CD14-positive monocyte (primary cell): ENCODE data around the gene ZDBF2. TPM values are rescaled to one million over a fixed set of nuclear protein-coding genes. Genes with fewer than 3 reads are reported as not detected.
"Not testable (repeated sequence)": the region's sequence is repeated elsewhere in the genome, so short reads cannot be mapped to it uniquely, and the experiment has no call there.

Source experiments
- DNase-seq, 3 donors: peaks; one replicate each; pipeline ENCODE4 v3.0.0-alpha.2; 2011 to 2022
- H2AFZ ChIP-seq: 2 replicates; pipeline ENCODE4 v1.6.0; 2012; ENCODE audit warnings: mild to moderate bottlenecking, low read depth, low read length, inconsistent platforms; ENCODE audit not compliant: insufficient read depth, poor library complexity, severe bottlenecking
- H3K27ac ChIP-seq, 2 donors: 1 replicate in 1 of 2; 2 replicates in 1 of 2; pipeline ENCODE4 v1.5.1; 2012 to 2013; ENCODE audit warnings: low read length in 2 of 2, control low read depth in 1 of 2, inconsistent platforms in 1 of 2, low read depth in 1 of 2, mild to moderate bottlenecking in 1 of 2
- H3K27me3 ChIP-seq, 2 donors: one replicate each; pipeline versions ENCODE4 v1.6.0 to v1.6.1; 2011 to 2013; ENCODE audit warnings: low read length in 2 of 2; ENCODE audit not compliant: control insufficient read depth in 2 of 2, insufficient read depth in 2 of 2
- H3K36me3 ChIP-seq, 2 donors: replicated peaks in 1 of 2; 1 replicate in 1 of 2; 2 replicates in 1 of 2; pipeline versions ENCODE4 v1.5.1 to v1.6.1; 2012 to 2013; ENCODE audit warnings: low read length in 2 of 2, control low read depth in 1 of 2, inconsistent platforms in 1 of 2, mild to moderate bottlenecking in 1 of 2; ENCODE audit not compliant: insufficient read depth in 2 of 2, control insufficient read depth in 1 of 2
- H3K4me1 ChIP-seq, 2 donors: 1 replicate in 1 of 2; 2 replicates in 1 of 2; pipeline versions ENCODE4 v1.5.1 to v1.6.1; 2012 to 2013; ENCODE audit warnings: low read length in 2 of 2, control low read depth in 1 of 2, inconsistent platforms in 1 of 2, mild to moderate bottlenecking in 1 of 2, moderate library complexity in 1 of 2; ENCODE audit not compliant: insufficient read depth in 2 of 2, control insufficient read depth in 1 of 2
- H3K4me2 ChIP-seq: replicated peaks from 2 replicates; pipeline ENCODE3; 2012; ENCODE audit warnings: low read length, moderate library complexity, mild to moderate bottlenecking; ENCODE audit not compliant: poor library complexity, severe bottlenecking; ENCODE audit errors: extremely low read depth
- H3K4me3 ChIP-seq, 3 experiments: fragments of 200-600 bp in 1 of 3; sonication (generic) in 1 of 3; replicated peaks in 1 of 3; 1 replicate in 2 of 3; 2 replicates in 1 of 3; pipeline ENCODE4 v1.5.1; 2011 to 2013; ENCODE audit warnings: low read length in 3 of 3, mild to moderate bottlenecking in 3 of 3, control low read depth in 2 of 3, low read depth in 2 of 3, inconsistent platforms in 1 of 3, moderate library complexity in 1 of 3
- H3K79me2 ChIP-seq: 2 replicates; pipeline ENCODE4 v1.6.0; 2012; ENCODE audit warnings: mild to moderate bottlenecking, control low read depth, inconsistent platforms, low read length, moderate library complexity; ENCODE audit not compliant: insufficient read depth
- H3K9ac ChIP-seq: 2 replicates; pipeline ENCODE4 v1.6.0; 2017; ENCODE audit warnings: low read length, mild to moderate bottlenecking; ENCODE audit not compliant: insufficient read depth, poor library complexity, severe bottlenecking
- H3K9me3 ChIP-seq, 2 donors: replicated peaks in 1 of 2; 1 replicate in 1 of 2; 2 replicates in 1 of 2; pipeline versions ENCODE4 v1.5.1 to v1.6.1; 2012 to 2013; ENCODE audit warnings: low read length in 2 of 2, control low read depth in 1 of 2; ENCODE audit not compliant: control insufficient read depth in 1 of 2, insufficient read depth in 1 of 2
- H4K20me1 ChIP-seq: 2 replicates; pipeline ENCODE4 v1.6.0; 2012; ENCODE audit warnings: mild to moderate bottlenecking, low read length, control low read depth, moderate library complexity; ENCODE audit not compliant: insufficient read depth
- H3K27ac Mint-ChIP-seq, 7 donors: one replicate each; pipeline ENCODE4 v1.8.0; 2020; ENCODE audit warnings: mild to moderate bottlenecking in 7 of 7, mixed read lengths in 7 of 7, moderate library complexity in 6 of 7, inconsistent platforms in 2 of 7
- H3K27me3 Mint-ChIP-seq, 3 donors: one replicate each; pipeline ENCODE4 v1.8.0; 2021 to 2022; ENCODE audit warnings: low read depth in 3 of 3, mild to moderate bottlenecking in 3 of 3, mixed read lengths in 3 of 3, moderate library complexity in 3 of 3, inconsistent platforms in 1 of 3
- H3K36me3 Mint-ChIP-seq, 2 donors: one replicate each; pipeline ENCODE4 v1.8.0; 2020; ENCODE audit warnings: mixed read lengths in 2 of 2, inconsistent platforms in 1 of 2, mild to moderate bottlenecking in 1 of 2
- H3K4me1 Mint-ChIP-seq: one replicate; pipeline ENCODE4 v1.8.0; 2020; ENCODE audit warnings: mild to moderate bottlenecking, mixed read lengths
- H3K4me3 Mint-ChIP-seq, 2 donors: one replicate each; pipeline ENCODE4 v1.8.0; 2020; ENCODE audit warnings: mild to moderate bottlenecking in 2 of 2, mixed read lengths in 2 of 2, moderate library complexity in 1 of 2
- H3K9me3 Mint-ChIP-seq, 7 donors: one replicate each; pipeline ENCODE4 v1.8.0; 2020 to 2022; ENCODE audit warnings: mixed read lengths in 7 of 7, mild to moderate bottlenecking in 6 of 7, moderate library complexity in 6 of 7, inconsistent platforms in 2 of 7
- WGBS: methylation state at CpG from one replicate; pipeline ENCODE4 v1.1.5; 2013; ENCODE audit warnings: missing lambda C conversion rate; ENCODE audit not compliant: insufficient coverage; 5-methylcytosine and 5-hydroxymethylcytosine counted together
- intact Hi-C, 2 donors: fragments of 100-400 bp; cut with micrococcal nuclease; formaldehyde crosslinking; loops; one replicate each; pipeline versions ENCODE4 v1.15.0 to v1.15.1; 2023
- polyA plus RNA-seq, 3 donors: library from polyadenylated mRNA; depleted of rRNA in 1 of 3; unstranded in 2 of 3; stranded (reverse) in 1 of 3; fragments of 300-500 nt in 2 of 3; fragments of >200 nt in 1 of 3; fragmentation: Illumina TruSeq in 2 of 3; gene quantifications; 1 replicate in 2 of 3; 2 replicates in 1 of 3; pipeline ENCODE4 v1.2.3, GENCODE V29; 2012 to 2021
- TF ChIP-seq, protein P1 (sequence below): fragments of 200-600 bp; IDR thresholded peaks from one replicate; pipeline ENCODE4 v1.8.0; 2022; ENCODE audit warnings: antibody characterized with exemption, mild to moderate bottlenecking

ZDBF2 gene
- polyA plus RNA-seq, 3 donors: 0.16 to 0.18 TPM; not detected in 1

DNA sequence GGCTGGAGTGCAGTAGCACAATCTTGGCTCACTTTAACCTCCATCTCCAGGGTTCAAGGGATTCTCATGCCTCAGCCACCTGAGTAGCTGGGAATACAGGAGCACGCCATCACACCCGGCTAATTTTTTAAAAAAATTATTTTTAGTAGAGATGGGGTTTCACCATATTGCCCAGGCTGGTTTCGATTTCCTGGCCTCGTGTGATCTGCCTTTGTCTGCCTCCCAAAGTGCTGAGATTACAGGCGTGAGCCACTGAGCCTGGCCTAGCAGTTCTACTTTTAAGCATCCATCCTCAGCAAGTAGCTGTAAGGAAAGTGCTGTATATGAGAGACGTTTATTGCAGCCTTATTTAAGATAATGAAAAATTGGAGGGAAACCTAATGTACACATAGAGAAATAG lies 79.7 kb downstream of the ZDBF2 start:
- DNase-seq: no peak
- Histone ChIP-seq H3K36me3 (no peaks in the 10 kb centered on the region), H2AFZ (no peak overlapping the region), H3K4me1 (no peaks in the 10 kb centered on the region), H3K9me3 (peaks cover 0 to 7% of the 10 kb centered on the region in 2 donors), H4K20me1 (no peaks in the 10 kb centered on the region), H3K9ac (no peak overlapping the region), H3K4me2 (no peak overlapping the region), H3K79me2 (no peaks in the 10 kb centered on the region), H3K27me3 (no peaks in the 10 kb centered on the region), H3K4me3 (no peak overlapping the region), H3K27ac (no peak overlapping the region)
- no peaks in the 10 kb centered on the region for H3K4me1 Mint-ChIP-seq
- intact Hi-C loops: no loop called here
- H3K4me3 Mint-ChIP-seq: no peak overlapping the region
- TF ChIP-seq, protein P1, sequence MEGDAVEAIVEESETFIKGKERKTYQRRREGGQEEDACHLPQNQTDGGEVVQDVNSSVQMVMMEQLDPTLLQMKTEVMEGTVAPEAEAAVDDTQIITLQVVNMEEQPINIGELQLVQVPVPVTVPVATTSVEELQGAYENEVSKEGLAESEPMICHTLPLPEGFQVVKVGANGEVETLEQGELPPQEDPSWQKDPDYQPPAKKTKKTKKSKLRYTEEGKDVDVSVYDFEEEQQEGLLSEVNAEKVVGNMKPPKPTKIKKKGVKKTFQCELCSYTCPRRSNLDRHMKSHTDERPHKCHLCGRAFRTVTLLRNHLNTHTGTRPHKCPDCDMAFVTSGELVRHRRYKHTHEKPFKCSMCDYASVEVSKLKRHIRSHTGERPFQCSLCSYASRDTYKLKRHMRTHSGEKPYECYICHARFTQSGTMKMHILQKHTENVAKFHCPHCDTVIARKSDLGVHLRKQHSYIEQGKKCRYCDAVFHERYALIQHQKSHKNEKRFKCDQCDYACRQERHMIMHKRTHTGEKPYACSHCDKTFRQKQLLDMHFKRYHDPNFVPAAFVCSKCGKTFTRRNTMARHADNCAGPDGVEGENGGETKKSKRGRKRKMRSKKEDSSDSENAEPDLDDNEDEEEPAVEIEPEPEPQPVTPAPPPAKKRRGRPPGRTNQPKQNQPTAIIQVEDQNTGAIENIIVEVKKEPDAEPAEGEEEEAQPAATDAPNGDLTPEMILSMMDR: no peak
- no peak overlapping the region for H3K27ac Mint-ChIP-seq
- H3K27me3 Mint-ChIP-seq: no peaks in the 10 kb centered on the region
- H3K36me3 Mint-ChIP-seq: no peaks in the 10 kb centered on the region
- peaks cover 4 to 15% (median 12%) of the 10 kb centered on the region in 7 donors for H3K9me3 Mint-ChIP-seq
- 100% methylated on average over 4 of the region's 6 CpGs for WGBS

DNA sequence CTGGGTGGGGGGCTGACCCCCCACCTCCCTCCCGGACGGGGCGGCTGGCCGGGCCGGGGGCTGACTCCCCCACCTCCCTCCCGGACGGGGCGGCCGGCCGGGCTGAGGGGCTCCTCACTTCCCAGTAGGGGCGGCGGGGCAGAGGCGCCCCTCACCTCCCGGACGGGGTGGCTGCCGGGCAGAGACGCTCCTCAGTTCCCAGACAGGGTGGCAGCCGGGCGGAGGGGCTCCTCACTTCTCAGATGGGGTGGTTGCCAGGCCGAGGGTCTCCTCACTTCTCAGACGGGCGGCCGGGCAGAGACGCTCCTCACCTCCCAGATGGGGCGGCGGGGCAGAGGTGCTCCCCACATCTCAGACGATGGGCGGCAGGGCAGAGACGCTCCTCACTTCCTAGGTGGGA lies 82.4 kb downstream of the ZDBF2 start:
- WGBS: 90% methylated on average over 10 of the region's 29 CpGs
- H4K20me1 ChIP-seq, H3K79me2 ChIP-seq, H3K4me1 Mint-ChIP-seq, H3K9ac ChIP-seq, H3K27ac ChIP-seq, intact Hi-C loops, H3K27me3 ChIP-seq, H3K4me1 ChIP-seq, H3K27me3 Mint-ChIP-seq, H2AFZ ChIP-seq, H3K36me3 Mint-ChIP-seq, H3K36me3 ChIP-seq, H3K4me2 ChIP-seq, H3K4me3 Mint-ChIP-seq, H3K9me3 ChIP-seq, H3K4me3 ChIP-seq, DNase-seq: not testable (repeated sequence)
- Mint-ChIP-seq H3K27ac (peak overlapping the region in 1 of 7 donors; percentile 30), H3K9me3 (peaks cover 4 to 14% (median 9%) of the 10 kb centered on the region in 7 donors)

GRCh38 chr2:206360840-206361239 lies 86.4 kb downstream of the ZDBF2 start:
- H3K4me3 ChIP-seq, H3K36me3 Mint-ChIP-seq, H3K4me2 ChIP-seq, H3K36me3 ChIP-seq, H3K4me1 Mint-ChIP-seq, H3K27me3 ChIP-seq, H3K9ac ChIP-seq, H3K4me1 ChIP-seq, H3K27ac Mint-ChIP-seq, H3K79me2 ChIP-seq, H3K9me3 ChIP-seq, H4K20me1 ChIP-seq, H3K27ac ChIP-seq, H3K4me3 Mint-ChIP-seq, H2AFZ ChIP-seq, DNase-seq, intact Hi-C loops, H3K27me3 Mint-ChIP-seq: not testable (repeated sequence)
- WGBS: 40% methylated on average over 1 of the region's 5 CpGs
- peaks cover 4 to 14% (median 9%) of the 10 kb centered on the region in 7 donors for H3K9me3 Mint-ChIP-seq
